ENCODE data around the gene HMGCS2. TPM values are rescaled to one million over a fixed set of nuclear protein-coding genes. Genes with fewer than 3 reads are reported as not detected.

The HMGCS2 gene
- polyA plus RNA-seq, 3 donors from 2014 or later: not detected

DNA sequence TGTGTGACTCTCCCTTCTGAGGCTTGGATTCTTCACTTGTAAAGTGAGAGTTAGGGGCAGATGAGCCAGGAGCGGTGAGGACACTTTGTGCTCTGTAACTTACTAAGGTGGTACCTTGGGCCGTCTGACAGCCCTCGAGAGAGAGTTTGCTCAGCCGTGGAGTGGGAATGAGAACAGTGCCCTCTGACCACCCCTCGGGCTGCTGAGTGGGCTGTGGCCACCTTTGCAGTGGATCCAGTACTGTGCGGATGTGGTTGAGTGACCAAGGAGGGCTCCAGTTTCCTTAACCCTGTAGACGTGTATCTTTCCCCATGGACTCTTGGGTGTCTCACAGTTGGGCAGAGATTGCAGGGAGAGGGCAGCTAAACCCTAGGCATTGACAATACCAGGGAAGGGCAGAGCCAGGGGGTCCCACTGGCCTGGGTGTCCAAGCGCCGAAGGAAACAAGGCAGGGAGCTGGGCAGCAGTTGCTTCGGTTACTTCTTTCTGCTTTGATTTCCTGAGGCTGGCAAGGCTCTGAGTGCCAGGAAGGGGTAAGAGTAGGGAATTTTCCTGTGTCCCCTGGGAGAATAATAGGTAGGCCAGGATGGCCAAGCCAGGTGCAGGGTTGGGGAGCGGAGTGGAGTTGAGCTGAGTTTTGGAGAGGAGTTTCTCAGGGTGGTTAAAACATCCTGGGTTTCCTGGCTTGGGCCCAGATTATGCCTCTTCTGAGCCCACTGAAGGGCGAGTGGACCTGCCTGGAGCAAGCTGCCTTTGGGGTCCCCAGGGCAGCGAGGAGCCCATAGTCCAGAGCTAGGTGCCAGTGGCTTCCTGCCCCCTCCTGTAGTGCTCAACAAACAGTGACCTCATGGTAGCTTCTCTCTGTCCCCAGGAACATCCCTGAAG, 27.6 kb downstream of the HMGCS2 start:
- Mint-ChIP-seq H3K9me3 (no peaks in the 10 kb centered on the region), H3K36me3 (no peaks in the 10 kb centered on the region), H3K27me3 (ENCODE audit: low read depth in 3 of 3) (peaks cover 0 to 2% (median 0%) of the 10 kb centered on the region in 3 donors), H3K4me1 (no peaks in the 10 kb centered on the region), H3K27ac (no peak overlapping the region), H3K4me3 (no peak overlapping the region)
- no peak for DNase-seq

- no peaks in the 10 kb centered on the region for H3K9me3 Mint-ChIP-seq
- H3K36me3 Mint-ChIP-seq: no peaks in the 10 kb centered on the region
- no peak for DNase-seq
- H3K27me3 Mint-ChIP-seq (ENCODE audit: low read depth in 3 of 3): peaks cover 0 to 2% (median 0%) of the 10 kb centered on the region in 3 donors
- H3K4me1 Mint-ChIP-seq: no peaks in the 10 kb centered on the region
- no peak overlapping the region for H3K4me3 Mint-ChIP-seq
- H3K27ac Mint-ChIP-seq: no peak overlapping the region
Observed at GRCh38 chr1:119740261-119740660, 28.4 kb downstream of the HMGCS2 start.

DNA sequence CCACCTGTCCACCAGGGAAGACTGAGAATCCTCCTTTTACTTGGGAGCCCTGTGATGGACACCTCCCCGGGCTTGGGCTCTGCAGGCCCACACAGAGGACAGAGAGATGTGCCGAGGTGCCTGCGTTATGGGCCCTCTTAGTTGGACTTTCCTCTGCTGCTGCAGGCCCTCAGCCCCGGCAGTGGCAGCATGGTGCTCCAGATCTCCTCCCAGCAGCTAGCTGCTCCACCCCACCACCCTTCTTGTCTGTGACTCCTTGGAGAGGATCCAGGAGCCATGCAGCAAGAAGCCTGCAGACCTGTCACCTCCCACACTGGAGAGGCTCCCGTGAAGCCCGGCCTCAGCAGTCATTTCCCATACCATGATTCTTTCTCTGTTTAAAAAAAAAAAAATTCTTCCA, 29.6 kb downstream of the HMGCS2 start:
- no peak for DNase-seq
- H3K4me3 Mint-ChIP-seq: no peak overlapping the region
- H3K36me3 Mint-ChIP-seq: no peaks in the 10 kb centered on the region
- H3K27me3 Mint-ChIP-seq (ENCODE audit: low read depth in 3 of 3): peaks cover 0 to 2% (median 0%) of the 10 kb centered on the region in 3 donors
- H3K27ac Mint-ChIP-seq: no peak overlapping the region
- no peaks in the 10 kb centered on the region for H3K4me1 Mint-ChIP-seq
- H3K9me3 Mint-ChIP-seq: no peaks in the 10 kb centered on the region

DNA sequence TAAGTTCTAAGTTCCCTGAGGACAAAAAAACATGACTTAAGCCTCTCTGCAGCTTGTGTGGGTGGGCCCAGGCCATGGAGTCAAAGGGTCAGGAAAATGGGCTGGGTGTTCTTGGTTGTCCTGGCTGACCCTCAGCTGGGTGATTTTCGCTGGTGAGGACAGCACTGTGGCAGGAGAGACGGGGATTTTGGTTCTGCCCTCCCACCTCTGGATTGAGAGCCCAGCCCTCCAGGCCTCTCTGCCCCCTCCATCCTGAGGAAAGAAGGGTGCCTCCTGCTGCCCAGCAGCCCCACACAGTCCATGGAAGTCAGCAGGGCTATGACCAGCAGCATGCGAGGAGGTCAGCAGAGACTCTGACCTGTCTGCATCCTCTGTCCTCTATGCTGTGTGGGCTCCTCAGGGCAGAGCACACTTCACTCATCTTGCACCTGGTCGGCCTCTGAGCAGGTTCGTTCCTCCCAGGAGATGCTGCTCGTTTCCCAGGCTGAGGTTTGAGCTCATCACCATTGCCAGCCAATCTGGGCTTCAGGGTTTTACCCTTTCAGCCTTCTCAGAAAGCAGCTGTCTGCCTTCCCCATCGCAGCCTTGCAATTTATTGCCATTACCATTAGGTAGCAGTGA, 30.5 kb downstream of the HMGCS2 start:
- Mint-ChIP-seq H3K36me3 (no peaks in the 10 kb centered on the region), H3K27me3 (ENCODE audit: low read depth in 3 of 3) (peaks cover 0 to 2% (median 0%) of the 10 kb centered on the region in 3 donors), H3K9me3 (no peaks in the 10 kb centered on the region), H3K27ac (no peak overlapping the region), H3K4me3 (no peak overlapping the region), H3K4me1 (no peaks in the 10 kb centered on the region)
- no peak for DNase-seq

- Mint-ChIP-seq H3K36me3 (no peaks in the 10 kb centered on the region), H3K9me3 (no peaks in the 10 kb centered on the region), H3K27ac (peak overlapping the region in 1 of 6 donors; percentile 19), H3K4me3 (no peak overlapping the region), H3K4me1 (no peaks in the 10 kb centered on the region), H3K27me3 (ENCODE audit: low read depth in 3 of 3) (no peaks in the 10 kb centered on the region)
- DNase-seq: no peak
Observed at GRCh38 chr1:119737040-119737682, 31.5 kb downstream of the HMGCS2 start.

DNA sequence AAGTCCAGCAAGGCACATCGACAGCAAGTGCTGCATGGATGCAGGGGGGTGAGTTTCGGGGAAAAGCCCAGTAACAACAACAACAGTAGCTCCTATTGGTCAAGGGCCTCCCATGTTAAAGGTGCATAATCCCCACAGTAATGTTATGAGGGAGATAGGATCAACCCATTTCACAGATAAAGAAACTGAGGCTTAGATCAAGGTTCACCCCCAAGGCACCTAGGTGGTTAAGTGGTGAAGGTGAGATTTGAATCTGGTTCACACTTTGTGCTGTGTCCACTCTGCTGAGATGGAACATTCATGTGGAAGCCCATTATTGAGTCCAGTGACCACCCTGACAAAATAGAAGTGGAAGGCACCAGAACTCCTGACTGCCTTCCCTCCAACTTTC, 32.1 kb downstream of the HMGCS2 start:
- H3K36me3 Mint-ChIP-seq: no peaks in the 10 kb centered on the region
- no peaks in the 10 kb centered on the region for H3K4me1 Mint-ChIP-seq
- no peaks in the 10 kb centered on the region for H3K9me3 Mint-ChIP-seq
- H3K27ac Mint-ChIP-seq: no peak overlapping the region
- H3K4me3 Mint-ChIP-seq: no peak overlapping the region
- DNase-seq: no peak
- no peaks in the 10 kb centered on the region for H3K27me3 Mint-ChIP-seq (ENCODE audit: low read depth in 3 of 3)

DNA sequence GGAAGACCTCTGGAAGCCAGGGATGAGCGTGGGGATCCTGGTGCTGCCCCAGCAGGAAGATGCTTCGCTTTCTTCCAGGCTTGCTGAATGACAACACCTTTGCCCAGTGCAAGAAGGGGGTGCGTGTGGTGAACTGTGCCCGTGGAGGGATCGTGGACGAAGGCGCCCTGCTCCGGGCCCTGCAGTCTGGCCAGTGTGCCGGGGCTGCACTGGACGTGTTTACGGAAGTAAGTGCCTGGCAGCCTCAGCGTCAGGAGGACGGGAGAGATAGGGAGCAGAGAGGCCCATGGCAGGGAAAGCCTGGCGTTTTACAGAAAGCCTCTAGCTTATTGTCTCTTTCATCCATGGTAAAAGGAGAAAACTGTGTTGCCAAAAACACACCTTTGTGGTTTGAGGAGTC, 33.5 kb downstream of the HMGCS2 start:
- no peaks in the 10 kb centered on the region for H3K9me3 Mint-ChIP-seq
- DNase-seq: no peak
- H3K36me3 Mint-ChIP-seq: no peaks in the 10 kb centered on the region
- no peaks in the 10 kb centered on the region for H3K4me1 Mint-ChIP-seq
- H3K4me3 Mint-ChIP-seq: no peak overlapping the region
- no peak overlapping the region for H3K27ac Mint-ChIP-seq
- no peaks in the 10 kb centered on the region for H3K27me3 Mint-ChIP-seq (ENCODE audit: low read depth in 3 of 3)

DNA sequence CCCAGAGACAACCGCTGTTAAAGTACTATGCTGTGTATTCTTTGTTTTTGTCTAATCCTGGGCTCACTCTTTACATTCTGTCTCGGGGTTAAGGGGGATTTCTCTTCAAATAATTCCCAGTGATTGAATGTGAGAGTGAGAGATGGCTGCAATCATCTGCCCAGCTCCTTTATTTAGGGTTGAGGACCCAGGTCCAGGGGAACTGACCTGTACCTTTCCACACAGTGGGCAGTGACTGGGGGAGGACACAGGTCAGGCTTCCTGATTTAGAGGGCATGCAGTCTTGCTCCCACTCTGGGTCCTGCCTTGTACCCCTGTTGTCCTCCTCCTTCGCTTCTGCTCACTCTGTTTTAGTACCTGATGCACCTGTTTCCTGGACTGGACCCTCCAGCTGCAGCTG, 35.0 kb downstream of the HMGCS2 start:
- H3K4me3 Mint-ChIP-seq: no peak overlapping the region
- no peak overlapping the region for H3K27ac Mint-ChIP-seq
- H3K9me3 Mint-ChIP-seq: no peaks in the 10 kb centered on the region
- H3K36me3 Mint-ChIP-seq: no peaks in the 10 kb centered on the region
- DNase-seq: no peak
- peaks cover 0 to 2% (median 0%) of the 10 kb centered on the region in 3 donors for H3K27me3 Mint-ChIP-seq (ENCODE audit: low read depth in 3 of 3)
- H3K4me1 Mint-ChIP-seq: no peaks in the 10 kb centered on the region

DNA sequence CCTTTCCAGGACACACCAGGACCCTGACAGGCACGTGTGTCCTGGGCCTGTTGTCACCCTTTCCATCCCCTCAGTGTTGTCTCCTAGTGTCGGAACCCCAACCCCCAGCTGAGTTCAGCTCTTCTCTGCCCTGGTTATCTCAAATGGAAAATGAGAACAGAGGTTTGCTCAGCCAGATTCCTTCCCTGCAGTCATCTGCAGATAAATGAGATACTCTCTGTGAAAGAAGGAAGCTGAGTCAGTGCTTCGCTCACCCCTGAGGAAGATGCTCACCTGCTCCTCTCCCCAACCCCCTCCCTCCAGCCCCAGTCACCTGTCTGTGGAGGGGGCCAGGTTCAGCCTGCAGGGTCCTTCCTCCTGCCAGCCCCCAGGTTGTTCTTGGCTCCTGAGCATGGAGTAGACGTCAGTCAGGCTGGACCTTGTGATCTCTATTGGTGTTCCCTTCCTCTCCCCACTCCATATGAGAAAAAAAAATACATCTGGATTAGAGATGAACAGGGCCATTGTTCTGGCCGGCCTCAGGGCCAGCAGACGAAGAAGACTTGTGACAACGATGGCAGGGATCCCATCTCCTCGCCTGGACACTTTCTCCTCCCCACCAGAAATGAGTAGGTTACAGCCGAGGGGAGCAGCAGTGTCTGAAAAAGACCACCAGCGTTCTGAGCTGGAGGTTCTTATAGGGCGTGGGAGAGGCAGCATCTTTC, 36.1 kb downstream of the HMGCS2 start:
- peaks cover 0 to 2% (median 0%) of the 10 kb centered on the region in 3 donors for H3K27me3 Mint-ChIP-seq (ENCODE audit: low read depth in 3 of 3)
- DNase-seq: no peak
- H3K4me3 Mint-ChIP-seq: no peak overlapping the region
- H3K36me3 Mint-ChIP-seq: no peaks in the 10 kb centered on the region
- no peaks in the 10 kb centered on the region for H3K4me1 Mint-ChIP-seq
- no peak overlapping the region for H3K27ac Mint-ChIP-seq
- H3K9me3 Mint-ChIP-seq: no peaks in the 10 kb centered on the region

DNA sequence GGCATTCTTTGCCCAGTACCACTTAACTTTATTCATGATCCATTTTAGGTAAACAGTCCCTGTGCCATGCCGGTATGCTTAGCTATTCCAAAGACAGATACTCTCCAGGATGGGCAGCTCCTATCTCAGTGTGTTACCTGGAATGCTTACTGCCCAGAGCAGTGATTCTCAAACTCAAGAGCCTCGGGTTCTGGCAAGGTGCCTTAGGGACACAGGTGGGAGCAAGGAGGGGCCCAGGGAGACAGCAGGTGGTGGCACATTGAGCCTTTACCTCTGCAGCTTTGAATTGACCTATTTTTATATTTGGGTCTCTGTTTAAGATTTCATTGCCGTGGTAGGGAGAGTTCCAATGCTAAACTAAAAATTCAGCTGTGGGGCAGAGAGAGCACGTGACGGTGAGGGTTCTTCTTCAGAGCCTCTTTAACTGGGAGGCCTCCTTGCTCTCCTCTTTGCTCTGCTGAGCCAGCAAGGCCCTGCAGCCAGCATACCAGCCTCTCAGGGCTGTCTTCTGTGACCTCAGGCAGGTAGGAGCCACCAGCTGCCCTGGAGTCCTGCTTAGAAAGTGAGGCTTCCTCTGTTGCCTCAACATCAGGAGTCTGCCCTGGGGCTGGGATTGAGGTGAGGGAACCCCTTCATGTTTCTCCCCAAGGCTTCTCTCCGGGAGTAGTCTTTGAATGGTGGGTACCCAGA, 36.8 kb downstream of the HMGCS2 start:
- Mint-ChIP-seq H3K27ac (no peak overlapping the region), H3K4me1 (no peaks in the 10 kb centered on the region), H3K36me3 (no peaks in the 10 kb centered on the region), H3K27me3 (ENCODE audit: low read depth in 3 of 3) (peaks cover 0 to 2% (median 0%) of the 10 kb centered on the region in 3 donors), H3K9me3 (no peaks in the 10 kb centered on the region), H3K4me3 (no peak overlapping the region)
- DNase-seq: no peak

GRCh38 chr1:119731060-119731459, 37.6 kb downstream of the HMGCS2 start:
- no peaks in the 10 kb centered on the region for H3K4me1 Mint-ChIP-seq
- no peak overlapping the region for H3K4me3 Mint-ChIP-seq
- no peaks in the 10 kb centered on the region for H3K9me3 Mint-ChIP-seq
- no peaks in the 10 kb centered on the region for H3K36me3 Mint-ChIP-seq
- peaks cover 0 to 2% (median 0%) of the 10 kb centered on the region in 3 donors for H3K27me3 Mint-ChIP-seq (ENCODE audit: low read depth in 3 of 3)
- no peak for DNase-seq
- no peak overlapping the region for H3K27ac Mint-ChIP-seq

- Mint-ChIP-seq H3K27ac (no peak overlapping the region), H3K4me1 (no peaks in the 10 kb centered on the region), H3K27me3 (ENCODE audit: low read depth in 3 of 3) (peaks cover 0 to 2% (median 2%) of the 10 kb centered on the region in 3 donors), H3K4me3 (no peak overlapping the region), H3K9me3 (no peaks in the 10 kb centered on the region), H3K36me3 (no peaks in the 10 kb centered on the region)
- no peak for DNase-seq
Observed at GRCh38 chr1:119729044-119729443, 39.7 kb downstream of the HMGCS2 start.

- no peaks in the 10 kb centered on the region for H3K4me1 Mint-ChIP-seq
- no peak overlapping the region for H3K27ac Mint-ChIP-seq
- H3K36me3 Mint-ChIP-seq: no peaks in the 10 kb centered on the region
Observed at GRCh38 chr1:119727991-119728390, 40.7 kb downstream of the HMGCS2 start.

More at GRCh38 chr1:119727991-119728390, 40.7 kb downstream of the HMGCS2 start:
- H3K9me3 Mint-ChIP-seq: no peaks in the 10 kb centered on the region
- no peak overlapping the region for H3K4me3 Mint-ChIP-seq
- no peak for DNase-seq
- peaks cover 0 to 4% (median 2%) of the 10 kb centered on the region in 3 donors for H3K27me3 Mint-ChIP-seq (ENCODE audit: low read depth in 3 of 3)

All from immature natural killer cell (primary cell).